ENCODE results near the gene TXNL1. TPM values are rescaled to one million over a fixed set of nuclear protein-coding genes. Genes with fewer than 3 reads are reported as not detected.

Gene TXNL1
- total RNA-seq, 1 donor from 2014 or later, result 85.8 TPM

DNA sequence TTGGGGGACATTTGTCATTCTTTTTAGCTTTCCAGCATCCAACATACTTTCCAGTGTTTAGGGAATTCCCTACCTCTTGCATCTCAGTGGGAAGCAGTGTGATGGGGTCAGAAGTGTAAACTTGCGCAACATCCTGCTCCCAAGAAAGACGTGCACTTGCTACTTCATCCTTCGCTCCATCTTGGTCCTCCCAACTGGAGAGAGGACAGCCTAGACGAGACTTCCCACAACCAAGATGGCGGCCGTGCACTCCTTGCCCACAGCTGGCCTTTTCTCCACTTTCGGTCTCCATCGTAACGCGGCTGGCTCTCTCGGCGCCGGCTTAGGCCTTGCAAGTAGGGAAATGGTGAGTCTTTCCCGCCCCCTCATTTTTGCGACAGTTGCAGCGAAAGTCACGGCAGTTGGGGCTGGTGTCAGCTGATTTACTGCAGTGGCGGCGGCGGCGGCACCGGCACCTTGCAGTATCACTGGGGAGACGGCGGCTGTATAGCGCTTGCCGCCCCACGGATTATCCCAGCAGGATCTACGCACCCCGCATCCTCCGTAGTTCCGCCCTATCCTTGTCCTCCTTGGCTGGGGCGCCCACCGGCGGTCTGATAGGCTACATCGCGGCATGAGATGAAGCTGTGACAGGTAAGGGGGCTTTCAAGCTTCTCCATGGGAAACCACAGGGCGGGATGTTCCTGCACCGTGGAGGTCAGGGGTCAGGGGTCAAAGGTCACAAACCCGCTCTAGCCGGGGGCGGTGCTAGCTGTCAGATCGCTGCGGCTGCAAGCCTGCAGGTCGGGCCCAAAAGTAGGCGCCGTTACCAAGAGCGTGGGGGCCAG, 12.8 kb upstream of the TXNL1 start, which contains the start of gene WDR7:
TSS of gene WDR7 (plus strand) at position 416 of the 827 bp plus-strand sequence. CDS start 21,157 bp downstream, outside the sequence.
- TF ChIP-seq, protein P1, sequence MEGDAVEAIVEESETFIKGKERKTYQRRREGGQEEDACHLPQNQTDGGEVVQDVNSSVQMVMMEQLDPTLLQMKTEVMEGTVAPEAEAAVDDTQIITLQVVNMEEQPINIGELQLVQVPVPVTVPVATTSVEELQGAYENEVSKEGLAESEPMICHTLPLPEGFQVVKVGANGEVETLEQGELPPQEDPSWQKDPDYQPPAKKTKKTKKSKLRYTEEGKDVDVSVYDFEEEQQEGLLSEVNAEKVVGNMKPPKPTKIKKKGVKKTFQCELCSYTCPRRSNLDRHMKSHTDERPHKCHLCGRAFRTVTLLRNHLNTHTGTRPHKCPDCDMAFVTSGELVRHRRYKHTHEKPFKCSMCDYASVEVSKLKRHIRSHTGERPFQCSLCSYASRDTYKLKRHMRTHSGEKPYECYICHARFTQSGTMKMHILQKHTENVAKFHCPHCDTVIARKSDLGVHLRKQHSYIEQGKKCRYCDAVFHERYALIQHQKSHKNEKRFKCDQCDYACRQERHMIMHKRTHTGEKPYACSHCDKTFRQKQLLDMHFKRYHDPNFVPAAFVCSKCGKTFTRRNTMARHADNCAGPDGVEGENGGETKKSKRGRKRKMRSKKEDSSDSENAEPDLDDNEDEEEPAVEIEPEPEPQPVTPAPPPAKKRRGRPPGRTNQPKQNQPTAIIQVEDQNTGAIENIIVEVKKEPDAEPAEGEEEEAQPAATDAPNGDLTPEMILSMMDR (conservative IDR thresholded peaks at IDR 0.05), result no peak
- peaks cover 4% of the 10 kb centered on the region for H3K36me3 Mint-ChIP-seq (ENCODE audit: low read depth)
- H3K9me3 Mint-ChIP-seq, result peaks cover 3% of the 10 kb centered on the region
- peak within 1 kb of the TSS; percentile 91 for H3K4me3 Mint-ChIP-seq
- no peaks in the 10 kb centered on the region for H3K27me3 Mint-ChIP-seq (ENCODE audit: low read depth)
- DNase-seq (ENCODE audit: low read depth, low spot score), result peak; percentile 90
- peaks cover 25% of the 10 kb centered on the region for H3K4me1 Mint-ChIP-seq
- H3K27ac Mint-ChIP-seq (ENCODE audit: unreplicated experiment), result peak within 1 kb of the TSS; percentile 90

DNA sequence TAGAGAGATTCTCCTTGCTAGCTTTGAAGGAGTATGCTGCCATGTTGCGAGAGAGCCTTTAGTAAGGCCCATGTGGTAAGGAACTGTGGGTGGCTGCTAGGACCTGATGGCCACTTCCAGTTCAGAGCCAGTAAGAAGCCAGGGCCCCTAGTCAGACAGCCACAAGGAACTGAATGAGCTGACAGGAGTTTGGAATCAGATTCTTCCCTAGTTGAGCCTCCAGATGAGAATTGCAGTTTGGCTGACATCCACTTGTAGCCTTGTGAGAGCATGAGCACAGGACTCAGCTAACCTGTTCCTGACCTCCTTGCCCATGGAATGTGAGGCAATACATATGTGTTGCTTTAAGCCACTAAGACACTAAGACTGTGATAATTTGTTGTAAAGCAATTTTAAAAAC, 11.6 kb upstream of the TXNL1 start:
- TF ChIP-seq, protein P1 (conservative IDR thresholded peaks at IDR 0.05), result no peak
- H3K4me3 Mint-ChIP-seq, result peak overlapping the region; percentile 91
- peaks cover 3% of the 10 kb centered on the region for H3K9me3 Mint-ChIP-seq
- no peaks in the 10 kb centered on the region for H3K27me3 Mint-ChIP-seq (ENCODE audit: low read depth)
- H3K36me3 Mint-ChIP-seq (ENCODE audit: low read depth), result peaks cover 4% of the 10 kb centered on the region
- DNase-seq (ENCODE audit: low read depth, low spot score), result no peak
- H3K4me1 Mint-ChIP-seq, result peaks cover 25% of the 10 kb centered on the region
- H3K27ac Mint-ChIP-seq (ENCODE audit: unreplicated experiment), result no peak overlapping the region

DNA sequence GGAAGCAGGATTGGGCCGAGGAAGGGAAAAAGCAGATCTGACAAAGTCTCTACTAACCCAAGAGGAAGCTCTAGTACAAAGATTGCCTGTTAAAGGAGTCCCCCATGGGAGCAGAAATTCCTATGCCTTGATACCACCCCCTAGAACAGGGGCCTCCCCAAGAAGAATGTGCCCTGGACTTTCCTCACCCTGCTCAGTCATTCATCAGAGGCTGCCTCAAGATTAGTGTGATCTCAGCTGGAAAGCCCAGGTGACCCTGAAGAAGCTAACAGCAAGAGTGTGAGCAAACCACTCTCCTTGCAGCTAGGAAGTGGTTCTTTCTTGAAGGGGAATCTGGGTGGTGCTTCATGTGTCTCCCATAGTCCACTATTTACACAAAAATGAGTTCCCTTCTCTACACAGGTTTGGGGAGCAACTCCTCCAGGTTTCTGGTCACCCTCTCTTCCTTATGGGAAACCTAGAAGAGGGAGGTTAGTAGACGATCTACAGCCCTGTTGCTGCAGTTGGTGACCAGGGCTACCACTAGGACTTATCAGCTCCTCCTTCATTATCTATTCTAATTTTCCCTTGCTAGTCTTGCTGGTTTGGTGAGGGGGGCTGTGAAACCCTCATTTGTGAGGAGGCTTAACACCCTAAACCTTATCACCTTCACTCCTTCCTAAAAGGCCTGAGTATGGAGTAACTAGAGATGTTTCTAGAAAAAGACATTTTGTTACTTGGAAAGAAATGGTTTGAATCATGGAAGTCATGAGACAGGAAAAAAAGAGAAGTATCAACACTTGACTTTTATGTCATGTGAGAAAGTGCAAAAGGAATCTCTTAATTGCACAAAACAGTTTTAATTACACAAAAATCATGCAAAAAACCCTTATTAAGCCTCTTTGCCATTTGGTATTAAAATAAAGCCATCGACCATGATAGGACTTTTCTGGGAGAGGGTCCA, 9.8 kb upstream of the TXNL1 start:
- DNase-seq (ENCODE audit: low read depth, low spot score), result no peak
- Mint-ChIP-seq H3K4me3 (no peak overlapping the region), H3K4me1 (peaks cover 20% of the 10 kb centered on the region), H3K36me3 (ENCODE audit: low read depth) (no peaks in the 10 kb centered on the region), H3K27me3 (ENCODE audit: low read depth) (no peaks in the 10 kb centered on the region), H3K27ac (ENCODE audit: unreplicated experiment) (no peak overlapping the region), H3K9me3 (no peaks in the 10 kb centered on the region)
- TF ChIP-seq, protein P1 (conservative IDR thresholded peaks at IDR 0.05), result no peak

DNA sequence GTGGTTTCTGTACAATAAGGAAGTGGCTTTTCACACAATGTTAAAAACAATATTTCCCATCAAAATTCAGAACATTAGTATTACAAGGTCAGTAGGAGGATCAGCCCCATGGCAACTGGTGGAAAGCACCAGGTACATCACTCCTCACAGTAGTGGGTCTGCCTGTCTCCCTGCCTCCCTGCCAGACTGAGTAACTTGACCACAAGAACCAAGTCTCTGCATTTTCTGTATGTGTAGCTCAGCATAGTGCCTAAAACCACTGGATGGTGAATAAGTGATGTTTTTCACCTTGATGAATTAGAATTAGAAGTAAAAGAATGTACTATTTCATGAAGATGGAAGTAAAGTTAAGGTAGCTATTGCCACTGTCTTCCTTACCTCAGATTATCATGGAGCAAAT, 8.7 kb upstream of the TXNL1 start:
- Mint-ChIP-seq H3K9me3 (no peaks in the 10 kb centered on the region), H3K4me3 (no peak overlapping the region), H3K27ac (ENCODE audit: unreplicated experiment) (no peak overlapping the region), H3K4me1 (peaks cover 12% of the 10 kb centered on the region), H3K27me3 (ENCODE audit: low read depth) (no peaks in the 10 kb centered on the region), H3K36me3 (ENCODE audit: low read depth) (no peaks in the 10 kb centered on the region)
- no peak for DNase-seq (ENCODE audit: low read depth, low spot score)
- TF ChIP-seq, protein P1 (conservative IDR thresholded peaks at IDR 0.05), result no peak

DNA sequence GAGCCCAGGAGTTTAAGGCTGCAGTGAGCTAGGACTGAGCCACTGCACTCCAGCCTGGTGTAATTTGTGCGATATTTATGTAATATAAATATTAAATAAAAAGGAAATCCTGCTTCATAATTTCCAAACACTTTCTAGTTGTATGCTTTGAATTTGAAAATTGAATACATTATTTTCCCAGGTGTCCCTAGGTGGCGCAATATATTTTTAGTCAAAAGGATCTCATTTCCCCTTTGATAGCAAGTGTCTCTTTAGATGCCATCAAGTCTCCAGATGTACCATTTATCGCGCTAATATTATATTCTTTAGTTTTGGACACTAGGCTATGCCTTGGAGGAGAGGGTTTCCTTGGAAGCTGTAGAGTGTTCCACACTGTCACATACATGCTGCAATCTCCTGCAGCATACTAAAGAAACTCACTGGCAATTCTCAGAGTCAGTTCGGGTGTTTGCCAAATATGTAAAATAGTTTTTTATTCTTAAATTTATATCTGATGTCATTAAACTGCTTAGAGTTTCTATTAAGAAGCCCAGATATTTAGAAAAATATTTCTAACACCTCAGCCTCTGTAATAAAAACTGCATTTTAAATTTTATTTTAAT, 7.1 kb upstream of the TXNL1 start:
- H3K4me1 Mint-ChIP-seq, result peaks cover 2% of the 10 kb centered on the region
- DNase-seq (ENCODE audit: low read depth, low spot score), result no peak
- no peaks in the 10 kb centered on the region for H3K27me3 Mint-ChIP-seq (ENCODE audit: low read depth)
- no peak overlapping the region for H3K27ac Mint-ChIP-seq (ENCODE audit: unreplicated experiment)
- H3K36me3 Mint-ChIP-seq (ENCODE audit: low read depth), result no peaks in the 10 kb centered on the region
- no peaks in the 10 kb centered on the region for H3K9me3 Mint-ChIP-seq
- TF ChIP-seq, protein P1 (conservative IDR thresholded peaks at IDR 0.05), result peak; percentile 69
- no peak overlapping the region for H3K4me3 Mint-ChIP-seq
